LNCAP (cell line): ENCODE results near the gene ACOX2.

Experiments used
- CTCF ChIP-seq: fragments of 450-650 bp; IDR thresholded peaks from 2 replicates; pipeline ENCODE4 v1.5.1; 2017; ENCODE audit warnings: mild to moderate bottlenecking

Gene ACOX2

GRCh38 chr3:58478781-58479180 lies 58.2 kb downstream of the ACOX2 start:
- TF ChIP-seq CTCF, result no peak

GRCh38 chr3:58474967-58475578 lies 61.9 kb downstream of the ACOX2 start:
- no peak for TF ChIP-seq CTCF

GRCh38 chr3:58474348-58474911 lies 62.6 kb downstream of the ACOX2 start:
- no peak for TF ChIP-seq CTCF

- TF ChIP-seq CTCF, result no peak
Measured at GRCh38 chr3:58473275-58473674, 63.7 kb downstream of the ACOX2 start.

GRCh38 chr3:58471025-58471887 lies 65.7 kb downstream of the ACOX2 start:
- TF ChIP-seq CTCF, result no peak

GRCh38 chr3:58470363-58471024 lies 66.5 kb downstream of the ACOX2 start:
- TF ChIP-seq CTCF, result no peak

- no peak for TF ChIP-seq CTCF
Measured at GRCh38 chr3:58469096-58469495, 67.9 kb downstream of the ACOX2 start.
